Activated CD8-positive, alpha-beta memory T cell treated with anti-CD3 and anti-CD28 coated beads, Interleukin-2, amount 50 U/mL, for 1 hour (primary cell): ENCODE data around the gene VGLL4.

ENCODE experiments used
- DNase-seq: peaks from one replicate; pipeline ENCODE4 v3.0.0-alpha.2; 2020; ENCODE audit errors: extremely low read depth

Gene VGLL4

DNA sequence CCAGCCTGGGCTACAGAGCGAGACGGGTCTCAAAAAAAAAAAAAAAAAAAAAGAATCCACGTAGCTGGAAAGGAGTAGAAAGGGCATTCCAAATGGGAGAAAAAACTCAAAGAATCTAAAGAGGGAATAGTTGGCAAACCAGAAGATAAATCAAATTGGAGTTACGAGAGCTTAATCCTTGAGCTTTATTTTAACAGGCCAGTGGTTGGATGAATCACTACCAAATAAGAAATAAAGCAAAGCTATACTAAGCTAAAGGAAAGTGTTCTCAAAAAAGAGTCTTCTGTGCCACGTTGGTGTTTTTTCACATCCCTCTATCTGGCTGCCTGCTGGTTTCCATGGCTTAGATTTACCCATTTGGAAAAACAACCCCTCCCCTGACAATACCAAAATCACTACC is 14.0 kb downstream of the VGLL4 start:
- no peak for DNase-seq

DNA sequence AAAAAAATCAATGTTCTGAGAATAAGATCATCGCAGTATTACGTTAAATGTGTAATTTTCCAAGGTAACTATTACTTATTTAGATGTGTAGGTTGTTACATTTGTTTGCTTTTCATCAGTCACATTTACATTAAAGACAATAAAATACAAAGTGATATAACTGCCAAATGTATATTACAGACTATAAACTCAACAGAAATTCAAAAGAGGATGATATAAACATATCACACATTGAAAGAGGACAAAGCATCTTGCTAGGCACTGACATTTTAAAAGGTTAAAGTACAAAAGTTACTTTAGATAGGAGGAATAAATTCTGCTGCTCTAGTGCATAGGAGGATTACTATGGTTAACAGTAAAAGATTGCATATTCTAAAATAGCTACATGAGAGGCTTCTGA is 16.1 kb downstream of the VGLL4 start:
- DNase-seq: no peak

- DNase-seq: no peak
Observed at GRCh38 chr3:11626084-11626463, 17.6 kb downstream of the VGLL4 start.

- no peak for DNase-seq
Observed at GRCh38 chr3:11625376-11626083, 18.2 kb downstream of the VGLL4 start.

- no peak for DNase-seq
Observed at GRCh38 chr3:11624704-11625375, 18.9 kb downstream of the VGLL4 start.

- no peak for DNase-seq
Observed at GRCh38 chr3:11624161-11624560, 19.6 kb downstream of the VGLL4 start.

DNA sequence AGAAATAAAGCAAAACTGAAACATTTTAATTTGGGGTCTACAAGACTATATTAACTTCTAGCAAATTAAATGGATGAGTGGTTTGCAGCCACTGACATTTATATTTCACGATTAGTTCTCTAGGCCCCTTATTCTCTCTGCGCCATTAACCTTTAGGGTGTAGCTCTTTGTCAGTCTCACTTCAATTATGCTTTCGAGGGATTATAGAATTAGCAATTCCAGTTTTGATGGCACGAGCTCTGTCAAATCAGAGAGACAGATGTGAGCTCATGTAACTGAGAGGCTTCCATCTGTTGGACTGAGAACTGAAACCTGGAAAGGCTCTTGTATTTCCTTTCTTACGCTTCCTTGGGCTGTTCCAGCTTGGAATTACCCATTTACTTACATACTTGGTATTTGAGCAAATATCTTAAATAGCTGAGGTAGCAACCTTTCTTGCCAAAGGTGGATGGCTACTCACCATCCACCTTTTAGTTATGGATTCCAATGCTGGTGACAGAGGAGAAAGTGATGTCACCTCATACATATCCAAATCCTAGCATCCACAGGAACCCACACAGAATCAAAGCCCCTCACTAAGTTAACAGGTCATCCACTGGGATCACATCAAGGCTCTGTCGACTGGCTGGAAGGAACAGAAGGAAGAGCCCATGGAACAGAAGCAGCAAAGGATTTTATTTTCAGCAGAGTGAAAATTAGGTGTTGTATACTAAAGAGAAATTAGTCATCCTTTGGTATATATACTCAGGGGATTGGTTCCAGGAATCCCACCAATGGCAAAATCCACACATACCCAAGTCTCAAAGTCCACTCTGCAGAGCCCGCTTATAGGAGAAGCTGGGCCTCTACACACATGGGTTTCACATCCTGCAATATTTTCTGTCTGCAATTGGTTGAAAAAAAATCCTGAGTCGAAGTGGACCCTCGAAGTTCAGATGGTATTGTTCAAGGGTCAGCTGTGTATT is 20.8 kb downstream of the VGLL4 start:
- DNase-seq: no peak

- no peak for DNase-seq
Observed at GRCh38 chr3:11621077-11621476, 22.6 kb downstream of the VGLL4 start.

GRCh38 chr3:11619946-11620652 is 23.6 kb downstream of the VGLL4 start:
- no peak for DNase-seq

DNA sequence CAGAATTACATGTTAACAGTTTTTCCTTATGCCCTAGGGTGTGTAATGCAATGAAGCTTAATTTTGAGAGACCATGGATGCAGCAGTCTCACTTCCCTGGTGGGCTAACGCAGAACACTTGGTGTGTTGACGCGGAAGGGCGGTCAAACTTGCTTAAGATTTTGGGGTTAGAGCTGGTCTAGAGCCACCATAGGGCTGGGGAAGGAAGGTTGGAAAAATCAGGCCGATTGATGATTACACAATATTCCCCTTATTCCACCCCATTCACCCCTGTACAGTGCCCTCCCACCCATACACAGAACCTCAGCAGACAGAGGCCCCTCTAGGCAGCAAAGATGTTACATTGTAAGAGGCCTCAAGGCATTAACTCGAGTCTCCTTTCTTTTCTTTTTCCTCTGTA is 24.3 kb downstream of the VGLL4 start:
- DNase-seq: no peak

DNA sequence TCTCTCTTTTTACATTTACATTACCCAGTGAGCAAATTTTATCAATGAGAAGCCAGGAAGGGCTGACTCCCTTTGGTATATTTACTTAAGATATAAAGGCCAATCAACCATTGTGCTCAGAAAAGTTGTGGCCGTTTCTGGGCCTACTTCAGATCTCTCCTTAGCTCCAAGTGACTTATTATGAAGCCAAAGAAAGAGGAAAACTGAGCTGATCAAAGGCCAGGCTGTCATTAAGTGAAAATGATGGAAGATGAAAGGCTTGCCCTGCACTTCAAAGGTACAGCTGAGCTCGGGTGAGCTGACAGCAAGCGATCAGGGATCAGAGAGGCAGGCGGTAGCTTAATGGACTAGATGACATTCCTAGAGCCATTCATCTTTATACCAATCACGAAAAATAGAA is 24.8 kb downstream of the VGLL4 start:
- DNase-seq: no peak

DNA sequence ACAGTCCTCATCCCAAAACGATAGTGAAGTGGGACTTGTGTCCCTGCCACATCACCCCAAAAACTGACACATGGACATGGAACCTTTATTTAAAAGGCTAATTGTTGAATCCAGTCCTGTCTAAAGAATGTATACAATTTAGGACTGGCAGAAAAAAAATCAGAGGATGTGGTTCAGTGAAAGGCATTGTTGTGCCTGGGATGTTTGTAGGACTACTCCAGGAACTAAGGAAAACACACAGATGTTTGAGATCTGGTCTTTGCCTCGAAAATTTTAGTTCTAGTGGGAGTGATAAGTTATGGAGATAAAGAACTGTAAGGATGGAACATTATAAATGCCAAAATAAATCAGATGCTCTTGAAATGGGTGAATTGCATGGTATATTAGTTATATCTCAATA is 27.2 kb downstream of the VGLL4 start:
- DNase-seq: no peak

DNA sequence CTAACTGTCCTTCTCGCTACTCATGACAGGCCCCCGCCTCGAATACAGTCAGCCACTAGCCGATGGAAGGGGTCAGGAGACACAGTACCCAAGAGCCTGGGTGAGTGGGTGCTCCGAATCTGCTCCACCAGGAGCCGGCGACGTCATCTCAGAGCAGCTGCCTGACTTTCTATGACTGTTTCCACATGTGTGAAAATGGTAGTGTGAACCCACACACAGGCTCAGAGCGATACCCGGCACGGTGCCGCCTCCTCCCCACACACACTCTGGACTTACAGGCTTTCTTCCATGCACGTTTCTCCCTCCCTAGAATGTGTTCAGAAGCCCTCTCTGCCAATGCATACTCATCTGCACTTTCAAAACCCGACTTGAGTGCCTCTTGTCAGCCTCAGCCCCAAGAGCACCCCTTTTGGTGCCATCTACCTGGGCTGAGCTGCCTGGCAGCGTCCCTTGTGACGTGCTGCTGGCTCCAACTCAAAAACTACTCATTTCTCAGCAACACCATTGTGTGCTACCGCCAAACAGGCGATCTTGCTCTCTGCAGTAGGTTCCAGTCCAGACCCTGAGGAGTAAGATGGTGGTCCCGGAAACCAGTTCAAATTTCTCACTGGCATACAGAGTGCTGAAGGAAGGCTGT is 29.7 kb downstream of the VGLL4 start:
- no peak for DNase-seq

- no peak for DNase-seq
Observed at GRCh38 chr3:11613319-11613718, 30.4 kb downstream of the VGLL4 start.

GRCh38 chr3:11612515-11613188 is 31.1 kb downstream of the VGLL4 start:
- DNase-seq: no peak

- no peak for DNase-seq
Observed at GRCh38 chr3:11611341-11611799, 32.3 kb downstream of the VGLL4 start.

DNA sequence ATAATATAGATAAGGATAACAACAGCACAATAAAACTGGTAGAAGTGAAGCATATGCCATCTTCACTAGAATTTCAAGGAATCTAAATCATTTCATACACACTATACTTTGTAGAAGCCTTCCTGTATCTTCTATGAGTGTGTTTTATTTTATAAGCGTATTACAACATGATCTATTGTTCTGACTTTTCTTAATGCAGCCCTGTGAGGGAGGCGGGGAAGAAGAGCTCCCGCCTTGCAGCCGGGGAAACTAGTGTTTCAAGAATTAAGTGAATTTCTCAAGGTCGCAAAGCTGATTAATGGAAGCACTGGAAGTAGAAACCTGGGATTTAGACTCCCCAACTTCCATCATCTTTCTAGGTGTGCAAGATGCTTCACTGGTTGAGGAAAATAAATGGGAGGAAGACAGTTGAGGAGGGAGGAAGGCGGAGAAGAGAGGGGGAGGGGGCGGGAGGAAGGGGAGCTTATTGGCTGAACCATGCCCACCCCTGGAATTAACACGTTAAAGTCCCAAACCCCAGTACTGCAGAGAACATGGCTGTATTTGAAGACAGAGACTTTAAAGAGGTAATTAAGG is 32.9 kb downstream of the VGLL4 start:
- no peak for DNase-seq

DNA sequence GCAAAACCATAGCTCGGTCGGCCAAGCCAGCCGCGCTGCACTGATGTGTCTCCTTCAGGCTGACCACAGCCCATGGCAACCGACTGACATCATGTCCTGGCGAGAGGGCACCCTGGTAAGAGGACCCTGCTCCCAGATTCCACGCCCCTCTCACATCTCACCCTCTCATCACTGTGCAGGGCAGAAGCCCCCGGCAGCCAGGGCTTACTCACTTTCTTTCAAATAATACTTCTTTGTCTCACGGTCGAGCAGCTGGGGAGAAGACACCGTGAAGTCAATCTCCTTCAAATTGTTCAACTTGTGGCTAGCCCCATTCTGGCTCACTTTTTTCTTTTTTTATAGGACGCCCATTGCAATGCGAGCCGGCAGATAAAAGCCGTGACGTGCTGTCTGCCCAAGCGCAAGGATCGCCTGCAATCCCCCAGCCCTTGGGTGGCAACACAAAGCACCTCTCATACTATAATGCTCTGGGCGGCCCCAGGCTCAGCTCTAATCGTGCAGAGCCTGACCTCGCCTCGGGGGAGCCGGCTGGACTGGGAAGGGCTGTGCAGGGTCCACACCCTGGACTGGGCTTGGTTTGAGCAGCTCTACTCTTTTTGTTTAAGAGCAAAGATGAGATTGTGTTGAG is 33.6 kb downstream of the VGLL4 start:
- DNase-seq: no peak

DNA sequence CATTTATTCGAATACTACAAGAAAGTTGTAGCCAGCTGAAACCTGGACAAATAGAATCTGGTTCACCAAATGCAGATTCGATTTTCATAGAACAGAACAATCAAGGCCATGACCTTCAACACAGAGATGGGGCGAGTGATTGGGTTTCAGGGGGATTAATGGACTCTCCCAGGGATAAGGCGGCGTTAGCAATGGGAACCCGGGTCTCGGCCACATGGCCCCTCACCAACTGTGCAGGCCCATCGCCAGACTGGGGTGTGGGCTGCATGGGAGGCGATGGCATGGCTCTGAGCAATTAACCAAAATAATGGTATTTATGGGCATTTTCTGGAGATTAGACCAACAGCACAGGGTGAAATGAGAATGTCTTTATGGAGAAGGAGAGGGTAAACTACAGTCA is 34.2 kb downstream of the VGLL4 start:
- DNase-seq: no peak

DNA sequence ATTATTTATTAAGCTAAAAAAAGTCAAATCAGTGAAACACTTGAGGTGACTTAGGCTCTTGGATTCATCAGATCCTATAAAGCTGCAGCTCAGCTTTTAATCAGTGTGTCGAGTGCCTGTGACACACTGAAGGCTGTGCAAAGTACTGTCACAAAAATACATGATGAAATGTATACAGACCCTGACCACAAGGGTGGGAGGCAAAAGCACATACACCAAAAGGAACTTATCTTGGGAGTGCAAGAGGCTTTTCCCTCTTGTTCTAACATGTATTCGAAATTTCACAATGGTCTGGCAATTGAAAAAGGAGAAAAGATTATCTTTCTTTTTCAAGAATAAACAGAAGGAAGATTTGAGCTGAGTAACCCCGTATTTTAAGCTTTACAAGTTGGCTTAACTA is 35.9 kb downstream of the VGLL4 start:
- DNase-seq: no peak
